AG10803 (cell line): ENCODE measurements around the gene ATF5.

Experiments used
- DNase-seq: peaks from one replicate; pipeline ENCODE4 v3.0.0; 2010; ENCODE audit warnings: low read depth
- H3K4me3 ChIP-seq: 2 replicates; pipeline ENCODE4 v1.5.1; 2011; ENCODE audit warnings: mild to moderate bottlenecking, low read length, control low read depth
- CTCF ChIP-seq: conservative IDR thresholded peaks from 2 replicates; pipeline ENCODE4 v1.5.1; 2011; ENCODE audit warnings: mild to moderate bottlenecking, low read length, control low read depth, inconsistent platforms

The ATF5 gene

GRCh38 chr19:49908480-49909420 is 20.3 kb upstream of the ATF5 start:
- no peak for DNase-seq
- no peak for TF ChIP-seq CTCF
- no peak overlapping the region for H3K4me3 ChIP-seq

- no peak overlapping the region for H3K4me3 ChIP-seq
- no peak for TF ChIP-seq CTCF
- no peak for DNase-seq
Observed at GRCh38 chr19:49910179-49910578, 18.8 kb upstream of the ATF5 start.

- no peak overlapping the region for H3K4me3 ChIP-seq
- no peak for DNase-seq
- no peak for TF ChIP-seq CTCF
Observed at GRCh38 chr19:49911381-49912145, 17.4 kb upstream of the ATF5 start.

- DNase-seq, result no peak
- H3K4me3 ChIP-seq, result no peak overlapping the region
- no peak for TF ChIP-seq CTCF
Observed at GRCh38 chr19:49912965-49913685, 15.9 kb upstream of the ATF5 start.

- no peak for DNase-seq
- no peak for TF ChIP-seq CTCF
- no peak overlapping the region for H3K4me3 ChIP-seq
Observed at GRCh38 chr19:49913720-49914119, 15.3 kb upstream of the ATF5 start.

GRCh38 chr19:49915271-49915670 is 13.7 kb upstream of the ATF5 start:
- TF ChIP-seq CTCF, result peak; percentile 3; the same call in 1 of the 2 replicates
- no peak overlapping the region for H3K4me3 ChIP-seq
- no peak for DNase-seq
